ENCODE measurements around the gene CAPN5.
A peak's percentile ranks its signal among the peaks of the same experiment; 100 is the strongest.

CAPN5 gene

GRCh38 chr11:77118971-77119370, 52.2 kb downstream of the CAPN5 start:
- DNase-seq (ENCODE audit: low spot score), result no peak

GRCh38 chr11:77119531-77119936, 52.8 kb downstream of the CAPN5 start:
- DNase-seq (ENCODE audit: low spot score), result no peak

GRCh38 chr11:77120571-77120970, 53.8 kb downstream of the CAPN5 start:
- DNase-seq (ENCODE audit: low spot score), result no peak

- DNase-seq (ENCODE audit: low spot score), result no peak
Observed at GRCh38 chr11:77121096-77121640, 54.4 kb downstream of the CAPN5 start.

- no peak for DNase-seq (ENCODE audit: low spot score)
Observed at GRCh38 chr11:77121876-77122575, 55.3 kb downstream of the CAPN5 start.

GRCh38 chr11:77122576-77123212, 55.9 kb downstream of the CAPN5 start:
- no peak for DNase-seq (ENCODE audit: low spot score)

- DNase-seq (ENCODE audit: low spot score), result no peak
Observed at GRCh38 chr11:77123591-77123990, 56.8 kb downstream of the CAPN5 start.

- DNase-seq (ENCODE audit: low spot score), result no peak
Observed at GRCh38 chr11:77124041-77124440, 57.3 kb downstream of the CAPN5 start.

- no peak for DNase-seq (ENCODE audit: low spot score)
Observed at GRCh38 chr11:77124488-77124887, 57.7 kb downstream of the CAPN5 start.

GRCh38 chr11:77125191-77125590, 58.4 kb downstream of the CAPN5 start:
- DNase-seq (ENCODE audit: low spot score), result no peak

GRCh38 chr11:77125695-77126094, 58.9 kb downstream of the CAPN5 start:
- DNase-seq (ENCODE audit: low spot score), result no peak

GRCh38 chr11:77126156-77126775, 59.5 kb downstream of the CAPN5 start:
- no peak for DNase-seq (ENCODE audit: low spot score)

GRCh38 chr11:77126861-77127234, 60.1 kb downstream of the CAPN5 start:
- no peak for DNase-seq (ENCODE audit: low spot score)

GRCh38 chr11:77127235-77127911, 60.6 kb downstream of the CAPN5 start:
- peak; percentile 38 for DNase-seq (ENCODE audit: low spot score)

GRCh38 chr11:77127920-77128691, 61.3 kb downstream of the CAPN5 start, which contains the start of gene MYO7A:
TSS of gene MYO7A (plus strand) at chr11:77128246. CDS start at chr11:77130635, 2,389 bp downstream.
- DNase-seq (ENCODE audit: low spot score), result no peak

GRCh38 chr11:77129069-77129841, 62.5 kb downstream of the CAPN5 start:
- DNase-seq (ENCODE audit: low spot score), result no peak

- no peak for DNase-seq (ENCODE audit: low spot score)
Observed at GRCh38 chr11:77129842-77130756, 63.3 kb downstream of the CAPN5 start.

GRCh38 chr11:77130763-77131513, 64.2 kb downstream of the CAPN5 start:
- DNase-seq (ENCODE audit: low spot score), result no peak

GRCh38 chr11:77131560-77131959, 64.8 kb downstream of the CAPN5 start:
- DNase-seq (ENCODE audit: low spot score), result no peak
